IPS-20b (cell line): ENCODE results near the gene NTNG1.

Experiments used
- H3K27ac ChIP-seq: one replicate; pipeline ENCODE4 v1.5.1; 2013; ENCODE audit warnings: low read length
- H3K27me3 ChIP-seq: 2 replicates; pipeline ENCODE4 v1.6.1; 2013; ENCODE audit warnings: mild to moderate bottlenecking, low read length, inconsistent platforms; ENCODE audit not compliant: insufficient read depth
- H3K36me3 ChIP-seq: 2 replicates; pipeline ENCODE4 v1.6.1; 2013; ENCODE audit warnings: low read depth, mild to moderate bottlenecking, inconsistent platforms, low read length, moderate library complexity; ENCODE audit not compliant: insufficient read depth
- H3K4me1 ChIP-seq: 2 replicates; pipeline ENCODE4 v1.6.1; 2013; ENCODE audit warnings: mild to moderate bottlenecking, control low read depth, inconsistent platforms, low read length, moderate library complexity; ENCODE audit not compliant: insufficient read depth
- H3K4me3 ChIP-seq: 2 replicates; pipeline ENCODE4 v1.5.1; 2013; ENCODE audit warnings: mild to moderate bottlenecking, low read length, inconsistent platforms
- H3K9ac ChIP-seq: 2 replicates; pipeline ENCODE4 v1.6.1; 2013; ENCODE audit warnings: low read depth, mild to moderate bottlenecking, inconsistent platforms, low read length, moderate library complexity
- H3K9me3 ChIP-seq: 2 replicates; pipeline ENCODE4 v1.6.1; 2013; ENCODE audit warnings: mild to moderate bottlenecking, low read depth, low read length, inconsistent platforms; ENCODE audit not compliant: insufficient read depth

NTNG1 gene

DNA sequence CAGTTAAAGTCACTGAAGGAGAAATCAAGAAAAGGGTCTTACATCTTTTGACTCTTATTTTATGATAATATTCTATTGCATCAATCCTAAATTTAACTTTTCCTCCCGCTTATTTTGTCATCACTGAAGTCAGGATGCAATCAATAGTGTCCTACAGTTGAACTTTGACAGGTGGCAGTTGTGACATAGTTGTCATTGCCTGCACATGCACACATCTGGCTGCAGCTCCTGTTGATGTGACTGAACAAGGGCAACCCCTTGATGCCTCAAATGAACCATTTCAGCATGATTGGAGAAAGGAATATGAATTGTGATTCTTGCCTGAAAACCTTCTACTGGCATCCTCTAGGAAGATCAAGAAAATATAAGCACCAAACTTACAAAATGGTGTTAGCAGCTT is 157.7 kb downstream of the NTNG1 start:
- Histone ChIP-seq H3K4me3 (no peak overlapping the region), H3K9ac (no peak overlapping the region), H3K27me3 (no peaks in the 10 kb centered on the region), H3K27ac (no peak overlapping the region), H3K4me1 (no peaks in the 10 kb centered on the region), H3K36me3 (no peaks in the 10 kb centered on the region), H3K9me3 (no peaks in the 10 kb centered on the region)

DNA sequence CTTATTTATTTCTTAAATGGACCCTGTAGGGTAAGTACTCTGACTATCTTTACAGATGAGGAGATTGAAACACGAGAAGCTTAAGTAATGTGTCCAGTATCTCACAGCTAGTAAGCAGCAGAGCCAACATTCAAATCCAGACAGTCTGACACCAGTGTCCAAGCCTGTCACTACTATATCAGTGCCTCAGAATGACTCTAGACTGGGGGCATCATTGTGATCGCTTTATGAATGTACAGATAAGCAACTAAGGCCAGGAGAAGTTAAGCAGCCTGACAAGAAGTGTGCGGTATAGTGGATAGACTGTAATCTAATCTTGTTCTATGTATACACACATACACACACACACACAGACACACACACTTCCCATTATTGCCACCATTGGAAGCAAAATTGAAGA is 158.7 kb downstream of the NTNG1 start:
- no peak overlapping the region for H3K27ac ChIP-seq
- H3K4me1 ChIP-seq = no peaks in the 10 kb centered on the region
- no peak overlapping the region for H3K4me3 ChIP-seq
- no peaks in the 10 kb centered on the region for H3K36me3 ChIP-seq
- no peaks in the 10 kb centered on the region for H3K27me3 ChIP-seq
- no peaks in the 10 kb centered on the region for H3K9me3 ChIP-seq
- H3K9ac ChIP-seq = no peak overlapping the region

GRCh38 chr1:107309962-107310361 is 169.1 kb downstream of the NTNG1 start:
- Histone ChIP-seq H3K4me1 (no peaks in the 10 kb centered on the region), H3K36me3 (no peaks in the 10 kb centered on the region), H3K9me3 (no peaks in the 10 kb centered on the region), H3K27me3 (no peaks in the 10 kb centered on the region), H3K9ac (no peak overlapping the region), H3K27ac (no peak overlapping the region), H3K4me3 (no peak overlapping the region)

DNA sequence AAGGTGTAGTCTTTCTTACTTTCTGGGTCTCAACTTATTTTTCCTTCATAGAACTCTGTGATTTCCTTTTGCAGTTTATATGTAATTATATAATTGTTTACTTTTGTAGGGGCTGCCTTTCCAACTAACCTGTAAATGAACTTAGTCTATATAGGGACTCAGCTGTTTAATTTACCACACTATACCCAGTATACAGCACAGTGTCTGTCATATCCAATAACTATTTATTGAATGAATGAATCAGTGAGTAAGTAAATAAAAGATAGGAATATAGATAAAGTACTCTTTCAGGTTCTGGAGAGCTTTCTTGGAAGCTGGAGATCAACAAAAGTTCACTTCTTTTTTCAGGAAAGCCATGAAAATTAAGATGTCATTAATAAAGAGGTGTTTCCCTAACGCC is 174.8 kb downstream of the NTNG1 start:
- no peak overlapping the region for H3K9ac ChIP-seq
- H3K4me1 ChIP-seq = no peaks in the 10 kb centered on the region
- no peak overlapping the region for H3K27ac ChIP-seq
- no peak overlapping the region for H3K4me3 ChIP-seq
- H3K9me3 ChIP-seq = no peaks in the 10 kb centered on the region
- no peaks in the 10 kb centered on the region for H3K36me3 ChIP-seq
- H3K27me3 ChIP-seq = no peaks in the 10 kb centered on the region

GRCh38 chr1:107318932-107319331 is 178.1 kb downstream of the NTNG1 start:
- Histone ChIP-seq H3K9me3 (no peaks in the 10 kb centered on the region), H3K36me3 (no peaks in the 10 kb centered on the region), H3K4me3 (no peak overlapping the region), H3K9ac (no peak overlapping the region), H3K27me3 (no peaks in the 10 kb centered on the region), H3K4me1 (peaks cover 5% of the 10 kb centered on the region; the same call in 1 of the 2 replicates), H3K27ac (no peak overlapping the region)

DNA sequence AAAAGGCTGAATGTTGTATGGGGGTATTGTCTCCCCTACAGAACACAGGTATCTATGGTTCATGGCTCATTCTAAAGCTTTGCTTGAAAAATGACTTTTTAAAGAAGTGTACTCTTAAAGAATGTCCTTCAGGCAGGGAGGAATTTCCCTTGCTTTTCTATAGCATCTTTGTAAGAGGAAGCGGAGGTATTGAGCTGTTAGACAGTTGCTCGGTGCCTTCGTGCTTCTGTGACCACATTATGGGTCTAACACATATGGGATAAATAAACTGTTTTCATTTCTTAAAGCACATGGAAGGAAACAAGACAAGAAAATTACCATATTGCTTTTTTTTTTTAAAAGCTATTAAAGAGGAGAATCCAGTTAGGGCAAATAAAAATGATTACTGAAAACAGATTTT is 182.9 kb downstream of the NTNG1 start:
- H3K4me3 ChIP-seq = no peak overlapping the region
- no peaks in the 10 kb centered on the region for H3K9me3 ChIP-seq
- H3K36me3 ChIP-seq = no peaks in the 10 kb centered on the region
- peaks cover 5% of the 10 kb centered on the region; the same call in 1 of the 2 replicates for H3K4me1 ChIP-seq
- H3K27ac ChIP-seq = no peak overlapping the region
- no peaks in the 10 kb centered on the region for H3K27me3 ChIP-seq
- H3K9ac ChIP-seq = no peak overlapping the region

DNA sequence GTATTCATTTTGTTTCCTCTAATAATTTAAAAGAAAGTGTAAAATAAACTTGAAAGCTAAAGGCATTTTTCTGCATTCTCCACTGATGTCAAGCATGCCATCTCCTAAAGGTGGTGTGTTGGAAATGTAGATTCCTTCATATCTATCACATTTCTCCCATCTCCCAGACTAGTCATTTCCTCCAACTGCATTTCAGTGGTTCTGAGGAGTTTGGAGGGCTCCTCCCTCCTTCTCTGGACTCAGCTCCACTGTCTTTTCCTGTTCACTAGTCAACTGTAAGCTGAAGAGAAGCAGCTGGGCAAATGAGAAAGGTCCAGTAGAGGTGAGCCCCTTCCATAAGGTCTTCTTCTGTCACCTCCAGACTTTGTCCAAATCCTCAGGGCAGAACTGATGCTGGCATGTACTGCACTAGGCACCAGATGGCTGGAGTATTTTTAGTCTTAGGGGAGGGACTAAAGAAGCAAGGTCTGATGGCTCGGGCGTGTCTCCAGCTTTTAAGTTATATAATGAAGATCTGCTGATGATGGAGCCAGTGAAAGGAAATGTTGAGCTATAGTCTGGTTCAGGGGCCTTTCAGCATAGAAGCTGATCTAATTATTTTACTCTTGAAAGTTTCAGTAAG is 186.1 kb downstream of the NTNG1 start:
- Histone ChIP-seq H3K9me3 (no peaks in the 10 kb centered on the region), H3K27ac (no peak overlapping the region), H3K9ac (no peak overlapping the region), H3K4me1 (peaks cover 5% of the 10 kb centered on the region; the same call in 1 of the 2 replicates), H3K27me3 (no peaks in the 10 kb centered on the region), H3K36me3 (no peaks in the 10 kb centered on the region), H3K4me3 (no peak overlapping the region)

DNA sequence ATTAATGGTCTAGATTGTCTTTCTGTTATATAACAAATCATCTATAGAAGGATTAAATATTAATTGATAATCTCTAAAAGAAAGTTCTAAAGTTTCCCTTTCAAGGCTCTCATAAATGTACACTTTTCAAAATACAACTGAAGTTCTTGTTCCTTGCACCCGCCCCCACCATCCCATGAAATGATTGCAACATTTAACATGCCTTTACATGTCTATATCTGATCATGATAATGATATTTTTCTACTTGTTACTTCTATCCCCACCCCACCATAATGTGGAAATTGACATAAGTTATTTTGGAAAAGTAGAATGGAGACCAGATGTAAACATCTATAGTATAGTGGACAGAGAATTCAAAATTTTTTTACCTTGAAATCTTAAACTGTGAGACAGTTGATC is 186.6 kb downstream of the NTNG1 start:
- no peaks in the 10 kb centered on the region for H3K9me3 ChIP-seq
- no peak overlapping the region for H3K4me3 ChIP-seq
- peaks cover 5% of the 10 kb centered on the region; the same call in 1 of the 2 replicates for H3K4me1 ChIP-seq
- no peaks in the 10 kb centered on the region for H3K27me3 ChIP-seq
- H3K27ac ChIP-seq = no peak overlapping the region
- no peaks in the 10 kb centered on the region for H3K36me3 ChIP-seq
- H3K9ac ChIP-seq = no peak overlapping the region

- Histone ChIP-seq H3K9ac (no peak overlapping the region), H3K4me3 (no peak overlapping the region), H3K4me1 (peaks cover under 1% of the 10 kb centered on the region; the same call in 1 of the 2 replicates), H3K9me3 (no peaks in the 10 kb centered on the region), H3K27me3 (no peaks in the 10 kb centered on the region), H3K27ac (no peak overlapping the region), H3K36me3 (no peaks in the 10 kb centered on the region)
Observed at GRCh38 chr1:107328087-107328486, 187.2 kb downstream of the NTNG1 start.

DNA sequence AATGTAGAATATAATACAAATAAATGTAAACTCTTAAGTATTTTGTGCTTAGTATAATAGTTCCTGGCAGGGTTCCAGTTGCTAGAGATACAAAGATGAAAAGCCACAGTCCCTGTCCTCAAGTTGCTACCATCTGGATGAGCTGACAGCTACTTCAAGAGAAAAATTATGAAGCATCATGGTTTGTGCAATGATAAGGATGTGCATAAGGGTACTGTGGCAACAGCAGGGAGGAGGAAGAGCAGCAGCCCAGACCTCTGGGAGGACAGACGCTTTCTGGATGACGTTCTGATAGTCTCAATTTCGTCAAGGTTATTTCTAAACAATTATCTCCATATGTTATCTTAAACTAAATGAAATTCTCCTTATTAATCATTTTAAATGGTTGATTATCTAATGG is 198.9 kb downstream of the NTNG1 start:
- Histone ChIP-seq H3K9me3 (no peaks in the 10 kb centered on the region), H3K36me3 (no peaks in the 10 kb centered on the region), H3K4me1 (peaks cover 12% of the 10 kb centered on the region; the same call in 1 of the 2 replicates), H3K27ac (no peak overlapping the region), H3K9ac (no peak overlapping the region), H3K4me3 (no peak overlapping the region), H3K27me3 (no peaks in the 10 kb centered on the region)

GRCh38 chr1:107342316-107342715 is 201.5 kb downstream of the NTNG1 start:
- Histone ChIP-seq H3K4me1 (peaks cover 12% of the 10 kb centered on the region; the same call in 1 of the 2 replicates), H3K4me3 (no peak overlapping the region), H3K9me3 (no peaks in the 10 kb centered on the region), H3K9ac (no peak overlapping the region), H3K27me3 (no peaks in the 10 kb centered on the region), H3K27ac (no peak overlapping the region), H3K36me3 (no peaks in the 10 kb centered on the region)

DNA sequence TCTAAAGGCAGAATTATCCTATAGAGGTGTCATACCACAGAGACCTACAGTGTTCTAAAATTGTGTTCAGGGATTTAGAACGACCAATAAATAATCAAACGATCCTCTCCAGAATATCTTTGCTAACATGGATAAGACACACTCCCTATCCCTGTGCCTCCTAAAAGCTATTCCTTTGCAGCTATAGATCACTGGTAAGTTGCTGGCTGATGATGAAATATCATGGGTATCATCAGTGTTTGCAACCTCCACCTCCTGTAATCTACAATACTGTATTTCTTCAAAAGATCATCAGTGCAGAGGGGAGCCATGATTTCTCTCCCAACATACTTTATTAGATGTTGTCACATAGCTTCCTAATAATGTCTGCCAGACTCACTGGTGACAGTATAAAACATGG is 201.9 kb downstream of the NTNG1 start:
- H3K27ac ChIP-seq = no peak overlapping the region
- no peak overlapping the region for H3K4me3 ChIP-seq
- H3K4me1 ChIP-seq = peaks cover 12% of the 10 kb centered on the region; the same call in 1 of the 2 replicates
- no peak overlapping the region for H3K9ac ChIP-seq
- H3K36me3 ChIP-seq = no peaks in the 10 kb centered on the region
- H3K27me3 ChIP-seq = no peaks in the 10 kb centered on the region
- H3K9me3 ChIP-seq = no peaks in the 10 kb centered on the region
